ENCODE measurements around the gene SIT1. TPM values are rescaled to one million over a fixed set of nuclear protein-coding genes. Genes with fewer than 3 reads are reported as not detected.

SIT1 gene
- total RNA-seq, 6 experiments from 2014 or later = 0.18 to 0.58 (median 0.37) TPM; not detected in 1

DNA sequence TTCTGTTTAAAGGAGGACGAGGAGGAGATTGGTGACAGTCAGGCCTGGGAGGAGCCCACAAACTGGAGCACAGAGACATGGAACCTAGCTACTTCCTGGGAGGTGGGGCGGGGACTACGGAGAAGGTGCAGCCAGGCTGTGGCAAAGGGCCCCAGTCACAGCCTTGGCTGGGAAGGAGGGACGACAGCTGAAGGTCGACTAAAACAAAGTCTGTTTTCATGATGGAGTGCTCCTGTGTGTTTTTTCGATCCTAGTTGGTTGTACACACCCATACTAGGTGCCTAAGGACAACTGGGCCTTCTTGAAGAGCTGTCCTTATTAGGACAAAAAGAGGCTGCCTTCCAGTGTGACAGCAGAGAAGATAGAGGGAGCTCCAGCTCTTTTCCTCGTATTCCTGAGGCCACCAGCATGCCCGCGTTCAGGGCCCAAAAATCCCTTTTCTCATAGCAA lies 10.3 kb upstream of the SIT1 start:
- H3K27ac ChIP-seq = peak overlapping the region; percentile 16 to 36 (median 23)
- intact Hi-C loops (cut with DNase I) = loop anchor here (5.0 to 10.0 kb wide), 2 partner anchors 64 to 66 kb away; no protein-coding TSS in a partner anchor
- H3K27me3 ChIP-seq = no peaks in the 10 kb centered on the region
- ATAC-seq = no peak
- TF ChIP-seq POLR2A (IDR thresholded peaks at IDR 0.05) = no peak
- TF ChIP-seq, protein P1, sequence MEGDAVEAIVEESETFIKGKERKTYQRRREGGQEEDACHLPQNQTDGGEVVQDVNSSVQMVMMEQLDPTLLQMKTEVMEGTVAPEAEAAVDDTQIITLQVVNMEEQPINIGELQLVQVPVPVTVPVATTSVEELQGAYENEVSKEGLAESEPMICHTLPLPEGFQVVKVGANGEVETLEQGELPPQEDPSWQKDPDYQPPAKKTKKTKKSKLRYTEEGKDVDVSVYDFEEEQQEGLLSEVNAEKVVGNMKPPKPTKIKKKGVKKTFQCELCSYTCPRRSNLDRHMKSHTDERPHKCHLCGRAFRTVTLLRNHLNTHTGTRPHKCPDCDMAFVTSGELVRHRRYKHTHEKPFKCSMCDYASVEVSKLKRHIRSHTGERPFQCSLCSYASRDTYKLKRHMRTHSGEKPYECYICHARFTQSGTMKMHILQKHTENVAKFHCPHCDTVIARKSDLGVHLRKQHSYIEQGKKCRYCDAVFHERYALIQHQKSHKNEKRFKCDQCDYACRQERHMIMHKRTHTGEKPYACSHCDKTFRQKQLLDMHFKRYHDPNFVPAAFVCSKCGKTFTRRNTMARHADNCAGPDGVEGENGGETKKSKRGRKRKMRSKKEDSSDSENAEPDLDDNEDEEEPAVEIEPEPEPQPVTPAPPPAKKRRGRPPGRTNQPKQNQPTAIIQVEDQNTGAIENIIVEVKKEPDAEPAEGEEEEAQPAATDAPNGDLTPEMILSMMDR (IDR thresholded peaks at IDR 0.05) = peak; percentile 9 to 47 (median 37)
- H3K4me3 ChIP-seq = no peak overlapping the region
- no peak for DNase-seq
- no peaks in the 10 kb centered on the region for H3K36me3 ChIP-seq
- 51% methylated on average over 6 of the region's 9 CpGs for WGBS (ENCODE audit: insufficient coverage, low coverage, low lambda C conversion rate, missing lambda C conversion rate)
- no peaks in the 10 kb centered on the region for H3K9me3 ChIP-seq
- H3K4me1 ChIP-seq = peaks cover 0 to 32% (median 3%) of the 10 kb centered on the region in 4 donors

DNA sequence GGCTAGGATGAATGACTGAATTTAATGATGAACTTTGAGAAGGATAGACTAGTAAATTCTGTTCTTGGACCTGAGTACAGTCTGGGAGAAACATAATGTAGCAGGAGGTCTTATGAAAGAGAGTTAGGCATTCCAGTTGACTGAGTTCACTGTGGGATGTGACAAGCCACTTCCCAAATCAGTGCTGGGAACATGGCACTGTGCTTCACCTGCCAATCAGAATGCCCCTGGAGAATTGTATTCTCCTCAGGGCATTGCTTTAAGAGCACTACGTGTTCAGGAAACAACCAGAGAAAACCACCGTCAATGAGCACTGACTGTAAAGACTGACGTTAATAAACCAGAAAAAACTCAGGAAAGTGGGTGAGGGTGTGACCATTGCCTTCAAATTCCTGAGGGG lies 8.6 kb upstream of the SIT1 start:
- DNase-seq = no peak
- no peaks in the 10 kb centered on the region for H3K36me3 ChIP-seq
- intact Hi-C loops (cut with DNase I) = no loop called here
- peaks cover 0 to 21% (median 3%) of the 10 kb centered on the region in 4 donors for H3K4me1 ChIP-seq
- H3K27me3 ChIP-seq = no peaks in the 10 kb centered on the region
- no peak for ATAC-seq
- WGBS (ENCODE audit: insufficient coverage, low coverage, low lambda C conversion rate, missing lambda C conversion rate) = 80% methylated on average over 3 of the region's 3 CpGs
- no peaks in the 10 kb centered on the region for H3K9me3 ChIP-seq
- no peak for TF ChIP-seq POLR2A (IDR thresholded peaks at IDR 0.05)
- TF ChIP-seq, protein P1 (IDR thresholded peaks at IDR 0.05) = no peak
- H3K4me3 ChIP-seq = peak overlapping the region in 1 of 3 donors; percentile 85
- H3K27ac ChIP-seq = peak overlapping the region in 2 of 3 donors; percentile 95 to 96

DNA sequence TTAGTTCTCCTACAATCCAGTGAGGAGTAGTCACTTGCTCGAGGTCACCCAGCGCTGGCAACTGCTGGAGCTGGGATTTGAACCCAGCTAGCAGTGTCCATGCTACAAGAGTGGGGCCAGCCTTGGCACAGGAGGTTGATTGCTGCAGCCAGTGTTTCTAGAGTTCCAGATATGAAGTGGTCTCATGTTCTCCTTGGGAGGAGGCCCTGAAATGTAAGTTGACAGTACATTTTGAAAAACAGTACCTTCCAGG lies 8.2 kb upstream of the SIT1 start:
- Histone ChIP-seq H3K27me3 (no peaks in the 10 kb centered on the region), H3K9me3 (no peaks in the 10 kb centered on the region), H3K36me3 (no peaks in the 10 kb centered on the region), H3K4me1 (peaks cover 0 to 21% (median 3%) of the 10 kb centered on the region in 4 donors), H3K27ac (peak overlapping the region; percentile 92 to 96 (median 95)), H3K4me3 (peak overlapping the region; percentile 85 to 90 (median 87))
- no peak for TF ChIP-seq POLR2A (IDR thresholded peaks at IDR 0.05)
- TF ChIP-seq, protein P1 (IDR thresholded peaks at IDR 0.05) = no peak
- DNase-seq = peak in 1 of 3 donors; percentile 50
- WGBS (ENCODE audit: insufficient coverage, low coverage, low lambda C conversion rate, missing lambda C conversion rate) = 0% methylated on average over 2 of the region's 2 CpGs
- intact Hi-C loops (cut with DNase I) = no loop called here
- ATAC-seq = peak in 3 of 4 donors; percentile 4 to 11 (median 8)

DNA sequence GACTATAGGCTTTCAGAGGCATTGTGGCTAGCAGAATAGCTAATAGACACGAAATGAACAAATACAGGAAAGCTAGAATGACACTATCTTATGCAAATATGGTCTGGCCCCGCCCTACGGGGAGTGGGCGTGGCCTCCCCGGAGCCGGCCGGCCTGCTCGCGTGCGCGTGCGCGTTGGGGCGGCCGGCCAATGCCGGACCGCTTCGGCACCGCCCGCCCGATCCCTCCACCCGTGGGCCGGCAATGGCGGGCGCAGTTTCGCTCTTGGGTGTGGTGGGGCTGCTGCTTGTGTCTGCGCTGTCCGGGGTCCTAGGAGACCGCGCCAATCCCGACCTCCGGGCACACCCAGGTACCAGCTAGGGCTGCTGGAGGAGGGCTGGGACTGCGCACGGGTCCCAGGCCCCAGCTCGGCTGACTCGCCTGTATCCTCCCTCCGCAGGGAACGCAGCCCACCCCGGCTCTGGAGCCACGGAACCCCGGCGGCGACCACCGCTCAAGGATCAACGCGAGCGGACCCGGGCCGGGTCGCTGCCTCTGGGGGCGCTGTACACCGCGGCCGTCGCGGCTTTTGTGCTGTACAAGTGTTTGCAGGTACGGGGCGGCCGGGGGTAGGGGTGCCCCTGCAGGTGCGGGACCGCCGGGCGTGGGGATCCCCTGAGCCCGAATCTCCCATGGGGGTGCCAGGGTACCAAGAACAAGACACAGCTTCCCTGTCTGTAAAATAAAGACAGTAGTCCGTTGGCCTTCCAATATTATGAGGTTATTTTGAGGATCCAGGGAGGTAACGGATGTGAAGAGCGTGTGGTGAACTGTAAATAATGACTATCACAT lies 7.6 kb upstream of the SIT1 start, which contains the start of gene CCDC107:
Gene CCDC107, plus strand, starts transcription at position 156 of the 831 bp plus-strand sequence. Its CDS starts 88 bp downstream, at position 244.
- TF ChIP-seq, protein P1 (IDR thresholded peaks at IDR 0.05) = peak; percentile 51 to 64 (median 57)
- peak; percentile 96 for TF ChIP-seq POLR2A (IDR thresholded peaks at IDR 0.05)
- WGBS (ENCODE audit: insufficient coverage, low coverage, low lambda C conversion rate, missing lambda C conversion rate) = 1% methylated on average over 19 of the region's 67 CpGs
- intact Hi-C loops (cut with DNase I) = no loop called here
- Histone ChIP-seq H3K4me1 (peaks cover 0 to 21% (median 3%) of the 10 kb centered on the region in 4 donors), H3K27me3 (no peaks in the 10 kb centered on the region), H3K4me3 (peak within 1 kb of the TSS; percentile 85 to 90 (median 87)), H3K36me3 (no peaks in the 10 kb centered on the region), H3K9me3 (no peaks in the 10 kb centered on the region), H3K27ac (peak within 1 kb of the TSS; percentile 92 to 96 (median 95))
- DNase-seq (peak; percentile 89 to 91 (median 90)), ATAC-seq (peak; percentile 74 to 86 (median 80))

All from right lobe of liver (tissue), 6 donors.